H1 (cell line): ENCODE results near the gene PRKN. TPM values are rescaled to one million over a fixed set of nuclear protein-coding genes. Genes with fewer than 3 reads are reported as not detected.

ENCODE experiments used
- CTCF ChIP-seq, 3 experiments: IDR thresholded peaks; 1 replicate in 2 of 3; 2 replicates in 1 of 3; pipeline versions ENCODE4 v1.5.1 to v1.6.1; 2011; ENCODE audit warnings: low read length in 3 of 3, mild to moderate bottlenecking in 3 of 3, inconsistent platforms in 2 of 3, low read depth in 1 of 3, moderate library complexity in 1 of 3; ENCODE audit not compliant: insufficient read depth in 1 of 3; ENCODE audit errors: control extremely low read depth in 1 of 3
- RNF2 ChIP-seq: fragments of 200-900, 300-1000 bp; sonication (generic); IDR thresholded peaks from 2 replicates; pipeline ENCODE4 v1.7.1; 2016; ENCODE audit warnings: borderline replicate concordance, low read depth, mild to moderate bottlenecking, antibody characterized with exemption, low read length; ENCODE audit not compliant: poor library complexity, severe bottlenecking; ENCODE audit errors: missing control alignments
- TAF1 ChIP-seq: IDR thresholded peaks from 2 replicates; pipeline ENCODE4 v1.6.1; 2011; ENCODE audit warnings: mild to moderate bottlenecking, low read depth, low read length
- YY1 ChIP-seq: IDR thresholded peaks from 2 replicates; pipeline ENCODE4 v1.6.1; 2011; ENCODE audit warnings: low read depth, mild to moderate bottlenecking, low read length
- polyA plus RNA-seq, 7 experiments: library from polyadenylated mRNA; depleted of rRNA in 3 of 7; stranded (reverse) in 5 of 7; unstranded in 2 of 7; fragments of >200 nt in 5 of 7; fragments of 200-250 nt in 2 of 7; gene quantifications; 1 replicate in 5 of 7; 2 replicates in 1 of 7; 4 replicates in 1 of 7; pipeline versions ENCODE4 v1.2.1 to v1.2.3, GENCODE V29; 2011 to 2013; ENCODE audit warnings: missing spikeins in 2 of 7, mixed read lengths in 2 of 7
- total RNA-seq: library from RNA; stranded (reverse); fragmentation: NEBNext Ultra II Directional; extraction: Animal tissue kit (Norgen Biotek cat#: 25700); gene quantifications from 2 replicates; pipeline ENCODE4 v1.2.1, GENCODE V29; 2021
- TF ChIP-seq, protein P1 (sequence below): IDR thresholded peaks from 2 replicates; pipeline ENCODE4 v1.6.1; 2012; ENCODE audit warnings: inconsistent platforms

Gene PRKN
- total and polyA plus RNA-seq, 2 of the 8 experiments (the other 6 are each of a cell fraction or from before 2014, with no cell fraction given) = 0.13 to 0.29 TPM

DNA sequence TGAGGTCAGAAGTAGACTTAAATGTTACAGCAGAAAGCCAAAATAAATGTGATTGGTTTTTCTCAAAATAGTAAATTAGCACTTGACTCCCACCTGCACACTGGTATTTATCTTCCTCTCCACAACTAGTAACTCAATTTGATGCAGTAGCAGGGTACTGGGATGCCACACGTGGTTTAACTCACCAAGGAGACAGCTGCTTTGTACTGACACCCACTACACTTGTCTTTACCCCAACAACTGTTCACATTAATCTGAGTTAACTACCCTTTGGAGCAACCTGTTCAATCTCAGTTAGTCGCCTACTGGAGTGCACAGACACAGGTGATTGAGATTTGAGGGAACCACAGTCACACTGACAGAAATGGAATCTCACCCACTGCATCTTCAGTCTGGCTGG, 242.1 kb downstream of the PRKN start (continued):
- TF ChIP-seq RNF2 = no peak
- TF ChIP-seq, protein P1, sequence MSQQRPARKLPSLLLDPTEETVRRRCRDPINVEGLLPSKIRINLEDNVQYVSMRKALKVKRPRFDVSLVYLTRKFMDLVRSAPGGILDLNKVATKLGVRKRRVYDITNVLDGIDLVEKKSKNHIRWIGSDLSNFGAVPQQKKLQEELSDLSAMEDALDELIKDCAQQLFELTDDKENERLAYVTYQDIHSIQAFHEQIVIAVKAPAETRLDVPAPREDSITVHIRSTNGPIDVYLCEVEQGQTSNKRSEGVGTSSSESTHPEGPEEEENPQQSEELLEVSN = no peak
- TF ChIP-seq TAF1 = no peak
- TF ChIP-seq YY1 = no peak
- no peak for TF ChIP-seq CTCF (IDR thresholded peaks at IDR 0.05; ENCODE audit: control extremely low read depth in 1 of 3, insufficient read depth in 1 of 3, low read depth in 1 of 3, low read length in 3 of 3)
